ENCODE measurements around the gene ARHGAP32. TPM values are rescaled to one million over a fixed set of nuclear protein-coding genes. Genes with fewer than 3 reads are reported as not detected.

ARHGAP32 gene
- total RNA-seq, 1 experiment from 2014 or later: 22.0 TPM

- no peak overlapping the region for H3K9ac ChIP-seq (ENCODE audit: extremely low read depth, insufficient read length, low read length)
- H3K4ac ChIP-seq (ENCODE audit: low read depth, low read length): no peak overlapping the region
- no peaks in the 10 kb centered on the region for H3K9me3 ChIP-seq (ENCODE audit: control insufficient read depth, low read depth, low read length)
- H4K91ac ChIP-seq (ENCODE audit: insufficient read length, low read depth, low read length): no peak overlapping the region
- no CpG with 5 or more reads among the region's 5 CpGs for WGBS (ENCODE audit: extremely low coverage, insufficient read length, low lambda C conversion rate)
- no peaks in the 10 kb centered on the region; a peak in 1 of 5 replicates for H3K9me3 Mint-ChIP-seq
- no peak overlapping the region for H2BK12ac ChIP-seq (ENCODE audit: insufficient read length, low read depth, low read length)
- H2BK15ac ChIP-seq (ENCODE audit: low read depth, low read length): no peak overlapping the region
- no peaks in the 10 kb centered on the region for H3K27me3 ChIP-seq (ENCODE audit: insufficient read depth, low read length)
- no peak overlapping the region for H3K56ac ChIP-seq (ENCODE audit: insufficient read length, low read depth, low read length)
- no peak overlapping the region for H3K18ac ChIP-seq (ENCODE audit: insufficient read length, low read depth, low read length)
- no peaks in the 10 kb centered on the region for H4K20me1 ChIP-seq (ENCODE audit: control insufficient read depth, insufficient read depth, insufficient read length)
- H3K27me3 Mint-ChIP-seq (ENCODE audit: low read depth): no peaks in the 10 kb centered on the region
- H3K23ac ChIP-seq (ENCODE audit: insufficient read length, low read depth, low read length): no peak overlapping the region
- TF ChIP-seq, protein P1, sequence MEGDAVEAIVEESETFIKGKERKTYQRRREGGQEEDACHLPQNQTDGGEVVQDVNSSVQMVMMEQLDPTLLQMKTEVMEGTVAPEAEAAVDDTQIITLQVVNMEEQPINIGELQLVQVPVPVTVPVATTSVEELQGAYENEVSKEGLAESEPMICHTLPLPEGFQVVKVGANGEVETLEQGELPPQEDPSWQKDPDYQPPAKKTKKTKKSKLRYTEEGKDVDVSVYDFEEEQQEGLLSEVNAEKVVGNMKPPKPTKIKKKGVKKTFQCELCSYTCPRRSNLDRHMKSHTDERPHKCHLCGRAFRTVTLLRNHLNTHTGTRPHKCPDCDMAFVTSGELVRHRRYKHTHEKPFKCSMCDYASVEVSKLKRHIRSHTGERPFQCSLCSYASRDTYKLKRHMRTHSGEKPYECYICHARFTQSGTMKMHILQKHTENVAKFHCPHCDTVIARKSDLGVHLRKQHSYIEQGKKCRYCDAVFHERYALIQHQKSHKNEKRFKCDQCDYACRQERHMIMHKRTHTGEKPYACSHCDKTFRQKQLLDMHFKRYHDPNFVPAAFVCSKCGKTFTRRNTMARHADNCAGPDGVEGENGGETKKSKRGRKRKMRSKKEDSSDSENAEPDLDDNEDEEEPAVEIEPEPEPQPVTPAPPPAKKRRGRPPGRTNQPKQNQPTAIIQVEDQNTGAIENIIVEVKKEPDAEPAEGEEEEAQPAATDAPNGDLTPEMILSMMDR (conservative IDR thresholded peaks at IDR 0.05): no peak
- no peaks in the 10 kb centered on the region for H3K79me2 ChIP-seq (ENCODE audit: insufficient read depth, low read length)
- no peak overlapping the region for H3K4me3 Mint-ChIP-seq
- H3K23me2 ChIP-seq (ENCODE audit: insufficient read length, low read depth, low read length, poor library complexity, severe bottlenecking): no peaks in the 10 kb centered on the region
- peaks cover 18 to 23% of the 10 kb centered on the region in 2 experiments for H3K4me1 Mint-ChIP-seq
- peaks cover 0 to 7% (median 6%) of the 10 kb centered on the region in 3 experiments; a peak in 3 of 7 replicates for H3K36me3 Mint-ChIP-seq (ENCODE audit: insufficient read depth in 1 of 3, low read depth in 3 of 3)
- H4K8ac ChIP-seq (replicated peaks; ENCODE audit: insufficient read length, low read depth, low read length): no peak overlapping the region
- no peak overlapping the region for H2BK20ac ChIP-seq (ENCODE audit: low read depth, low read length, poor library complexity, severe bottlenecking)
- no peaks in the 10 kb centered on the region for H3K79me1 ChIP-seq (ENCODE audit: insufficient read depth, low read depth, low read length, poor library complexity, severe bottlenecking)
- H2AFZ ChIP-seq (ENCODE audit: low read length): no peak overlapping the region
- H2BK120ac ChIP-seq (ENCODE audit: low read depth, low read length, poor library complexity, severe bottlenecking): no peak overlapping the region
- H3T11ph ChIP-seq (ENCODE audit: low read length): no peak overlapping the region
- no peak overlapping the region for H2AK5ac ChIP-seq (ENCODE audit: insufficient read length, low read length)
- no peak overlapping the region; the same call in 1 of the 2 replicates for H3K14ac ChIP-seq (ENCODE audit: insufficient read depth, low read length)
- peak overlapping the region in 2 of 3 experiments; percentile 5 to 28; a peak in 2 of 7 replicates for H3K27ac Mint-ChIP-seq
- no peak overlapping the region for H2BK5ac ChIP-seq (ENCODE audit: insufficient read length, low read length)
- H3K27ac ChIP-seq (ENCODE audit: insufficient read length, low read depth, low read length): no peak overlapping the region
- H3K4me2 ChIP-seq (ENCODE audit: insufficient read depth, insufficient read length, low read length): no peak overlapping the region
- no peak overlapping the region for H4K5ac ChIP-seq (ENCODE audit: insufficient read length, low read depth, low read length)
- H3K4me1 ChIP-seq (ENCODE audit: insufficient read depth, low read length): no peaks in the 10 kb centered on the region; the same call in 1 of the 2 replicates
- peak; percentile 35 for DNase-seq
Observed at GRCh38 chr11:129077191-129077590, 114.9 kb downstream of the ARHGAP32 start.
